NCI-H446 treated with DMSO at 0.1 percent for 48 hours (cell line): Measurements from ENCODE around the gene CPT1A.

ENCODE experiments used
- DNase-seq: peaks from one replicate; lab custom pipeline; 2025; lab: John Stamatoyannopoulos, UW

CPT1A gene

DNA sequence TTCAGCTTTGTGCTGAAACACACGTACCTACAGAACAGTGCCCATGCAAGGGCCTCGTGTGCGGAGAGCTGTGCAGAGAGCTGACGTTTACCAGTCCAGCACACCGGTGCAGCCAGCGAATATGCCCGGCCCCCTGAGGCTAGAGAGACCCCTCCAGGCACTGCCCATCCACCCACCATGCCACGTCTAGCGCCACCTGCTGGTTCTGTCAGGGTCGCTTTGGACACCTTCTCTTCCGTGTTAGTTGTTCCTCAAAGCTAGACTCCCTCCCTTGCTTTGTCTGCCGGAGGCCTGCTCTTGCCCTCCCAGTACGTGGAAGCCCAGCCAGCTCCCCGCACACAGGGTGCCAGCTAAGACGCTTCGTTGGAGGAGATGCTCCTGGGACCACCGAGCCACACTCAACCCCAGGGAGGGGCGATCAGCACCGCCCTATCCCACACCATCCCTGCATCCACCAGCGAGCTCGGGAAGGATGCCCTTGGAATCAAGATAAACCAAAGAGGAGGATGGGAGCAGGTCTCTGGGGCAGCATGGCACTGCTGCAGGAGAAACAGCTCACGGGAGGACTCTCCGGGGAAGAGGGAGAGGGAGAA, 43.4 kb downstream of the CPT1A start:
- no peak for DNase-seq

DNA sequence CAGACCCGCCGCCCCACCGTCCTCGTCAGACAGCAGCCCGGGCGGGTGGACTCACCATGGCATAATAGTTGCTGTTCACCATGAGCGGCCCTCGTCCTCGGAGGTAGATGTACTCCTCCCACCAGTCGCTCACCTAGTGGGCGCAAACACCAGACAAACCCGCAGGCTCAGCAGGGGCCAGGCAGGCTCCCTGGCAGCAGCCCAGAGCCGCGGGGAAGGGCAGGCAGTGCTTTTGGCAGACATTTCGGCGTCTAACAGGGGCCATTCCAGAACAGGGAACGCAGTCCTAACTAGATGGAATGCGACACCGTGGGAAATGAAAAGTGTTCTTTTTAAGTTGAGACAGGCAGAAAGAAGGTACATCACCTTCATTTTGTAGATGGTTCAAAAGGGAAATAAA, 44.9 kb downstream of the CPT1A start:
- no peak for DNase-seq

DNA sequence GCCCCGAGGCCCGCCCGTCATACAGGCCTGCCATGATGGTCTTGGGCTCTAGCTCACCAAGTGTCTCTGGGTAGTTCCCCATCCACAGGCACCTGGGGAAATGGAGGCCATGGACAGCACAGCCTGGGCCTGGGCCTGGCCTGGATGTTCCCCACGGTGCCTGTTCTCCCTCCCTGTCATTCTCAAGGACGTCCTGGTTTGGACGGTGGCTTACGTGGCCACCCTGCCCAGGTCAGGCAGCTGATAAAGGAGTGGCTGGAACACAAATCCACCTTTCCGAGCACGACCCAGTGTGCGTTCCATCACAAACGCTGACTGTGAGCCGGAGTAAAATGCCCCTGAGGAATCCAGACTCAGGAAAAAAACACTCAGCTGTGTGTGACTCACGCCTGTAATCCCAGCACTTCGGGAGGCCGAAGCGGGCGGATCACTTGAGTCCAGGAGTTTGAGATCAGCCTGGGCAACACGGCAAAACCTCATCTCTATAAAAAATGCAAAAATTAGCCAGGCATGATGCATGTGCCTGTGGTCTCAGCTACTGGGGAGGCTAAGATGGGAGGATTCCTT, 49.2 kb downstream of the CPT1A start:
- DNase-seq, result no peak

DNA sequence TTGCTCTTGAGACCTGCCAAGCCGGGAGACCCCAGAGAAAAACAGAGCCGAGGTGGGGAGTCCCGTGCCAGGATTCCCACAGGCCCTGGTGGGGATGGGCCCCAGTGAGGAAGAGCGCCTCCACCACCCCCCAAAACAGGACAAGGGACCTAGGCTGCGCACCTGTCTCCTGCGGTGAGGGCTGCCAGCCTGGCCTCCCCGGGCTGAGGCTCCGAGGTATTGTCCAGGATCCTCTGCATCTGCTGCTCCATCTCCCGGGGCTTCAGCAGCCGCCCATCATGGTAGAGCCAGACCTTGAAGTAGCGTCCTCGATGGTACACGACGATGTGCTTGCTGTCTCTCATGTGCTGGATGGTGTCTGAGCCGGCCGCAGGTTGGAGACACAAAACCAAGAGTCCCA, 57.1 kb downstream of the CPT1A start:
- no peak for DNase-seq

DNA sequence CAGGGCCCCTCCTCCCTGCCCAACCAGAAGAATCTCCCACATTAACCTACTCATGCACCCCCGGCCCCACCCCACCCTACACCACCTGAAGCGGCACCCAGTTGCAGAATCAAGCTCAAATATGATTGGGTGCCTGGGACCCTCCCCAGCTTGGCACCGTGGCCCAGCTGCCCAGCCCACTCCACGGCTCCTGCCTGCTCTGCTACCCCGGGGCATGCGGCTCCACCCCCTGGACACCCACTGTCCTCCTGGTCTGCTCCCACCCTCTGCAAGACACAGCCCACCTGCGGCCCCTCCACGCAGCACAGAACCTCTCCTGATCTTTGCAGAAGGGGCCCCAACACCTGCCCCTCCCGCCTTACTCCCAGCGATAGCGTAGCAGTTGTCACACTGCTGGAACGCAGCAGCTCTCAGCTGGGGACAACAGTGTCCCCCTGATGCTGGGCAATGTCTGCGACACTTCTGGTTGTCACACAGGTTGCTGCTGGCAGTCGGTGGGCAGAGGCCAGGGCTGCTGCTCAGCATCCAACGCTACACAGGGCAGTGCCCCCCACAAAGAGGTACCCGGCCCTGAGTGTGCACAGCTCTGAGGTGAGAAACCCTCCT, 58.4 kb downstream of the CPT1A start:
- DNase-seq, result no peak

DNA sequence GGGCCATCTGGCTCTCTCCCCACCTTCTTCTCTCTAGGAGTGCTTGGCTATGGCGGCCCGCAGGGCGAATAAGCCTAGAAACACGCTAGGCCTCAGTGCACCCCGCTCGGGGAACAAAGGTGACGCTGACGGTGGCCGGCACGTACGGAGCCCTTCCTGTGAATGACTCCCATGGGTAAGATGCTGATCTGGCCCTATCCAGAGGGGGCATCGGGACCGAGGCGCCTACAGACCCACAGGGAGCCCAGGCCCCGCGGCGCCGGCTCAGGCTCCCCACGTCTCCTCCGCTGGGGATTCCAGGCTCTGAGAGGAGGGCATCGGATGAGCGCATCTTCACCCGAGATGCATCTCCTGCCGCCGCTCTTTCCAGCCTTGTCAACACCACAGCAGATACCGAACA, 59.0 kb downstream of the CPT1A start:
- DNase-seq, result no peak

DNA sequence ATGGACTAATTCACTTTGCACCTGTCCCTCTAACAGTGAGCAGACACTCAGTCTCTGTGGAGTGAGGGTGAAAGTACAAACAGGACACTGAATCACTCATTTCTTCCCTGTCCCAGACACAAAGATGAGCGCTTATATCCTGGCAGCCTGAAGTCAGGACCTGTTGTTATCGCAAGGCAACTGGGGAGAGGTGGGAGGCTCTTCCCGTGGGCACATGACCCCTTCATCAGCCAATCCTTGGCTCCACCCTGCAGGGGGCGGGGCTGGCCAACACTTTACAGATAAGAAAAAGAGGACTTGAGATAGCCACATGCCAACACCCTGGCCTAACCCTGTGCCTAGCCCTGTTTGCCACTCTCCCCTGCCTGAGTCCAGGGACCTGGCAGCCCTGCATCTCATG, 60.9 kb downstream of the CPT1A start:
- DNase-seq, result no peak

DNA sequence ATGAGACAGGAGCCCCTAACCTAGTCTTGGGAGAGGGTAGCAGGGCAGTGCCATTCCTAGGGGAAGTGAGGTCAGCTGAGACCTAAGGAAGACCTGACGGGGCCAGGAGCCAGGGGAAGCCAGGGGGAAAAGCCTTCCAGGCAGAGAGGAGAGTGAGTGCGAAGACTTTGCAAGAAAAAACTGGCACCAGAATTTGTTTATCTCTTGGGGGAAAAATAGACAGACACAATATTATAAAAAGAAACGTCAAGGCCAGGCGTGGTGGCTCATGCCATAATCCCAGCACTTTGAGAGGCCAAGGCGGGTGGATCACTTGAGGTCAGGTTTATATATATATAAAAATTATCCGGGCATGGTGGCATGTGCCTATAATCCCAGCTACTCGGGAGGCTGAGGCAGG, 63.5 kb downstream of the CPT1A start:
- DNase-seq, result no peak

DNA sequence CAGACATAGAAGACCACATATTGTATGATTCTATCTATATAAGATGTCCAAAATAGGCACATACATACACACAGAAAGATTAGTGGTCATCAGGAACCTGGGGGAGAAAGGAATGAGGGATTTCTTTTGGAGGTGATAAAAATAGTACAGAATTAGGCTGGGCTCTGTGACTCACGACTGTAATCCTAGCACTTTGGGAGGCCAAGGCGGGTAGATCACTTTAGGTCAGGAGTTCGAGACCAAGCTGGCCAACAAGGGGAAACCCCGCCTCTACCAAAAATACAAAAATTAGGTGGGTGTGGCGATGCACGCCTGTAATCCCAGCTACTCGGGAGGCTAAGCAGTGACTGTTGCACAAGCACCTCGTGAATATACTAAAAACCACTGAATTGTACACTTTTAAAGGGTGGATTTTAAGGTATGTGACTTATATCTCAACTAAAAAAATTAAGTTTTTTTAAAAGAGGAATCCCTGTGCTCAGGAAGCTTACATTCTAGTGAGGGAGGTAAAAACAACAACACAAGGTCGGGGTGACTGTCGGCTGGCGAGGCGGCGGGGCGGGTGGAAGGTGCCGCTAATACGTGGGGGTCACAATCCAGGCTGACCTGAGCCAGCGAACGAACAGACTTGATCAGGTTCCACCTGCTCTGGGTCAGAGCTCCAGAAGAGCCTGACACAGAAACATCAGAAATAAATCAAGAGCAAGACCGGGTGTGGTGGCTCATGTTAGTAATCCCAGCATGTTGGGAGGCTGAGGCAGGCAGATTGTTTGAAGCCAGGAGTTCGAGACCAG, 65.1 kb downstream of the CPT1A start:
- DNase-seq, result no peak

DNA sequence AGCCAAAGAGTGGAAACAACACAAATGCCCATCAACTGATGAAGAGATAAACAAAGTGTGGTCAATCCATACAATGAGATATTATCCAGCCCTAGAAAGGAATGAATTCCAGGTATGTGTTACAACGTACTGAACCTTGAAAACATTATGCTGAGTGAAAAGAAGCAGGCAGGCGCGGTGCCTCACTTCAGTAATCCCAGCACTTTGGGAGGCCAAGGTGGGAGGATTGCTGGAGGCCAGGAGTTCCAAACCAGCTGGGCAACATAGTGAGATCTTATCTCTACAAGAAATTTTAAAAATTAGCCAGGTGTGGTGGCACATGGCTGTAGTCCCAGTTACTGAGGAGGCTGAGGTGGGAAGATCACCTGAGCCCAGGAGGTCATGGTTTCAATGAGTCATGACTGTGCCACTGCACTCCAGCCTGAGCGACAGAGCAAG, 65.7 kb downstream of the CPT1A start:
- DNase-seq, result no peak

DNA sequence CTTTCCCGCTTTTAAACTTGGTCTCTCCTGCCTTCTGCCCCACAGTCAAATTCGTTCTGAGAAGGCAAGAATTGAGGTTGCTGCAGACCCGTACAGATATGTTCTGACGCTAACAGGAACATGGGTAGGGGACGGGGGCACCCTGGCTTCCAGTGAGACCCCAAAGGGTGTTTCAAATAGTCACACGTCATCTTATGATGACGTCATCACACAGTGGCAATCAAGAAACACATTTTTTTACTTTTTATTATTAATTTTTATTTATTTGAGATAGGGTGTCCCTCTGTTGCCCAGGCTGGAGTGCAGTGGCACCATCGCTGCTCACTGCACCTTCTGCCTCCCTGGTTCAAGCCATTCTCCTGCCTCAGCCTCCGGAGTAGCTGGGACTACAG, 67.5 kb downstream of the CPT1A start:
- DNase-seq, result no peak

DNA sequence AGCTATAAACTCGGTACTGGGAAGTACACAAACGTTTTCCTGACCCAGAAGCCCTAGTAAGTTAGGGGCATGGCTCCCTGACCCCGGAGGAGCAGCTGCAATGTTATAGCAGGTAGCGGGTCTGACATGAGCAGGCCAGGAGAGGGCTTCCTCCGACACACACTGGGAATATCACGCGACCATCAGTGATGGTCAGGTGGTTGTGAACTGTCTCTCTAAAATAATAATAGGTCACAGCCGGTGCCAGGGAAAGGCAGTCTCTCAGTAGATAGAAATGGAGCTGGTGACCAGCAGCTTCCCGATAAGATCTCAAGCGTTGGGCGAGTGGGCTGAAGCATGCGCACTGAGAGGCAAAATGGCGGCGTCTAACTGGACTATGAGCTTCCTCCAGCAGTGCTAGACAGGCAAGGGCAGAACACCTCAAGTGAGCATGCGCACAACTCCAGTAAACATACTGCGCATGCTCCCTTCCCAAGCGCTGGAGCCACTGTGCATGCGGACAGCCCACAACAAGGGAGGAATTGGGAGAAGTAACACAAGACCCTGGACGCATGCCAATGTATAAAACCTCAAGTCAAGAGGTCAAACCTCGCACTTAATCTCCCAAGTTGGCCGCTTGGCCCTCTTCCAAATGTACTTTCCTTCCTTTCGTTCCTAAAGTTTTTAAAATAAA, 68.1 kb downstream of the CPT1A start:
- no peak for DNase-seq

DNA sequence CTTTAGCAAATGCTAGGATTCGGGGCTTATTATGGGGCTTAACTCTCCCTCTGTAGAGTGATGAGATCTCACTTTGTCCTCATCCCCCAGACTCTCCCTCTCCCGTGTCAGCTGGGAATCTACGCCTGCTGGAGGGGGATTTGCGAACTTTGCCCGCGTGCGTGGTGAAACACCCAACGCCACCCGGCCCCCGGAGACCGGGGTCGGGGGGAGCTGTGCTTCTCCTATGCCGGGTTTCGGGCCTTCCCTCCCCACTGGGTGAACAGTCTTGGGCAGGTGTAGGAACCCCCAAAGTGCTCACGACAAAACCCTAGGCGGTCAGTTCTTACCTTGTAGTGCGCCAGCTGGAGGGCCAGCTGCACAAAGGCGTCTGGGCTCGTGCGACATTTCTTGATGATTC, 68.8 kb downstream of the CPT1A start:
- DNase-seq, result no peak

DNA sequence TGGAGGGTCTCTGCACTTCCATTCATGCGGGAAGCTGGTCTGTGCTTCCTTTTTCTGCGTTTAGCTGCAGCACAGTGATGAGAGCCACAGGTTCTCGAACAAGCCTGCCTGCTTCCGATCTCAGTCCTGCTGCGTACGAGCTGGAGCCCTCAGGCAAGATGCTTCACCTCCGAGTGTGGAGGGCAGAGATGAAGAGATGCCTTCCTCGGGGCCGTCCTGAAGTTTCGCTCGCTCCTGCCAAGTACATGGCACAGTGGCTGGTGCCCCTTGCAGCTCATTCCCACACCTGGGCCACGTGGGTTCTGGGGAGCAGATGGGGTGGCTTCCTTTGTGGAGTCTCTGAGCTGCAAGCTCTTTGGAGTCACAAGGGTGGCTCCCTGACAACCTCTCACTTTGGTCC, 70.9 kb downstream of the CPT1A start:
- no peak for DNase-seq

DNA sequence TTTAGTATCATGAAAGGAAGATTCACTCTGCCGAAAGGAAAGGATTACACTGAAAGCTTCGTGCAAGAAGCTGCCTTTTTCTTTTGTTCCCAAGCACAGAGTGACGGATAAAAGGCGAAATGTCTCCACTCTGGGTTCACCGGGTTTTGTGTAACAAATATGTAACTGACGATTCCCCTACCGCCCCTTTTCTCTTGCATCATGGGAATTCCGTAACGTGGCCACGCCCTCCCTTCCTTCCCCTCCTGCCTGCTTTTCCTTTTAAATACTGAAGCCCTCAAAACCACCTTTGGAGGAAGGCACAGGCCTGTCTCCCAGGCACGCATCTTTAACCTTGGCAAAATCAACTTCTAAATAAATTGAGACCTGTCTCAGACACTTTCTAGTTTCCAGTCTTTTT, 74.0 kb downstream of the CPT1A start:
- DNase-seq, result no peak

DNA sequence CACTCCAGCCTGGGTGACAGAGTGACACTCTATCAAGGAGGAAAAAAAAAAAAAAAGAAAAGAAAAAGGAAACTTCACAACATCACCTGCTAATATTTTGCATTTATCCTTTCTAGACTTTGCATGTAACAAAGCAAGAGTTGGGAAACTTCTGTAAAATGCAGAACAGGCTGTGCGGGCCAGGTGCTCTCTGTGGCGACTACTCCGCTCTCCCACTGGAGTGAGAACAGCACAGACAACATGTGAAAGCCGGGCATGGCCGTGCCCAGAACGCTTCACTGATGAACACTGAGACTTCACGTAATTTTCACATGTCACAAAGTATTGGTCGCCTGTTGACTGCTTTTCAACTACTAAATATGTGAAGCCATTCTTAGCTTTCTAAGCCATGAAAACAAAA, 74.9 kb downstream of the CPT1A start:
- no peak for DNase-seq

DNA sequence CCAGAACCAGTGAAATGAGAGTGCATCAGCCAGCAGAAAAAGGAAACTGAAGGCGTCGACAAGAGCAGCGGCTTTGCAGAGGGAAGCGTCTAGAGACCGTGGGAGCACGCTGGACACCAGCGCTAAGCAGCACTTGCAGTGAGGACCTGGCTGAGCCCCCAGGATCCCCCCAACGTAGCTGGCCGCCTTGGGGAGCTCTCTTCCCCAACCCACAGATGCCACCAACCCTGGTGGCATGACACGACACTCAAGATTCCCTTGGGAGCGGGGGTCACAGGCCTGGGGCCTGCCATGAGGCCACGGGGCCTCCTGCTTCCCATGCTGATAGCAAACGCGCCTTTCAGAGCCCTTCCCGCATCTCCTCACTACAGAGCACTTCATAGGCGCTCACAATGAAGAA, 77.0 kb downstream of the CPT1A start:
- no peak for DNase-seq

DNA sequence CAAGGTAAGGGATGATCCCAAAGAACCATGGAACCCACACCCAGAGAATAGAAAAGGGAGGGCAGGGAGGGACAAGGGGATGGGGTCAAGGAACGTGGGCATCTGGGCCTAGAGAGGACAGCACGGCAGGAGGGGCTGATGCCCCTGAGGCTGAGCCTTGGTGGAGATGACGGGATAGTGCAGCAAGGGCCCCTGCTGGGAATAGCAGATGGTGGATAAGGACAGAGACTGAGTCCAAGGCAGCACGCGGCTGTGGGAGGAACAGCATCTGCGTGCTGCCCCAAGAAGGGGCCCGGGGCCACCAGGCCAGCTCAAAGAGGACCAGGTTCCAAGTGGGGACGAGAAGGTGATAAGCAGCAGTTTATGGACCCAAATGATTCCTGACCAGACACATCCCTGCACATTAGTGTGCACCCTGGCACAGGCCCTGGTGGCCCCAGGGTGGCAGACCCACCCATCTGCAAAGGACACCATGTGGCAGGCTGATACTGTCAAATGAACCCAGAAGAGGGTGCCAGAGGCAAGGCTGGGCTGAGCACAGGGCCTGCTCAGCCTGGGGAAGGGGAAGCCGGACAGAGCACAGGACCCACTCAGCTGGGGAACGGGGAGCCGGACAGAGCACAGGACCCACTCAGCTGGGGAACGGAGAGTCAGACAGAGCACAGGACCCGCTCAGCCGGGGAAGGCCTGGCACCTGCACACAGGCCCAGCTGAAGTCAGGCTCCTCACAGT, 77.6 kb downstream of the CPT1A start:
- DNase-seq, result no peak

DNA sequence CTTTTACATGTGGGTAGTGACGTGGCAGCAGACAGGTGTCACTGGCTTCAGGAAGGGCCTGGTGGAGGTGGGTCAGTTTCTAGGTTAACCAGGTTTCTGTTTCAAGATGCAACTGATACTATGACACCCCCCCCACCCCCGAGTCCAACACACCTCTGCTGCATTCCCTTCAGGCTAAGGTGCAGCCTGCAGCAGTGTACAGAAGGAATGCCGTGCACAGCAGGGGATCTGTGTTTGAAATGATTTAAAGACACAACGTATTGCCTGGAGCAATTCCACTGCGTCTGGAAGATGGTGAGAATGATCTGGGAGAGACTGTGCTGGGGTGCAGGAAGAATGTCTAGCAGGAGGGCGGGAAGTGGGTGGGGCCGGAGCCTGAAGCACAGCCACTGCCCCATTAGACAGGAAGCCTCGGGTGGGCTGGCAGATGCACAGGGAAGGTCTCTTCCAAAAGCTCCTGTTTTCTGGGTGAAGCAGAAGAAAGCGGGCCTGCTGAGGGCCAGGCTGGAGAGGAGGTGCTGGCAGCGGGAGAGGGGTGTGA, 78.5 kb downstream of the CPT1A start:
- no peak for DNase-seq

DNA sequence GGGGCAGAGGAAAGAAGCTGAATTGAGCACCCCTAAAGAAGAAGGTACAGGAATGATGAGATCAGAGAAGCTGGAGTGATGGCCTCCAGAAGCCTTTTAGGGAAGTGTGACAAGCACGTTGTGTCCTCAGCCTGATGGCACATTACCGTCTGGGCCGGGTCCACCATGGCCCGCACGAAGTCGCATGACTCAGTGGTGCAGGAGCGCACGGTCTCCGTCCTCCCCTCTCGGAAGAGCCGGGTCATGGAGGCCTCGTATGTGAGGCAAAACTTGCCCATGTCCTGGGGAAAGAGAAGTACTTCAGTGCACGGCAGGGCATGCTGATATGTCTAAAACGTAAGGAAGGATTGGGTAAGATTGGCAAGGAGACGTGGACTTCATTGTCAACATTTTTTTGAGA, 79.2 kb downstream of the CPT1A start:
- DNase-seq, result no peak

DNA sequence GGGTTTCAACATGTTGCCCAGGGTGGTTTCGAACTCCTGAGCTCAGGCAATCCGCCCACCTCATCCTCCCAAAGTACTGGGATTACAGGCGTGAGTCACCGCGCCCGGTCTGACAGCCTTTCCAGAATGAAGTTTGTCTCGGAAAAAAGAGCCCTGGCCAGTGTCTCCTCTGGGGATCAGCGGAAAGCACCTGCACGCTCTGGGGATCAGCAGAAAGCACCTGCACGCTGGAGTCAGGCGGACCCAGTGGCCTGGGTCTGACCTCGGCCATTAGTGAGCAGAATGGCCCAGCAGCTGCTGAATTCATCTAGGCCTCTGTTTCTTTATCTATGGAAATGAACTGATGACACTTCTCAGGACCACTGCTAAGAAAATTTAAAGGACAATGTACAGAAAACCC, 79.9 kb downstream of the CPT1A start:
- no peak for DNase-seq

DNA sequence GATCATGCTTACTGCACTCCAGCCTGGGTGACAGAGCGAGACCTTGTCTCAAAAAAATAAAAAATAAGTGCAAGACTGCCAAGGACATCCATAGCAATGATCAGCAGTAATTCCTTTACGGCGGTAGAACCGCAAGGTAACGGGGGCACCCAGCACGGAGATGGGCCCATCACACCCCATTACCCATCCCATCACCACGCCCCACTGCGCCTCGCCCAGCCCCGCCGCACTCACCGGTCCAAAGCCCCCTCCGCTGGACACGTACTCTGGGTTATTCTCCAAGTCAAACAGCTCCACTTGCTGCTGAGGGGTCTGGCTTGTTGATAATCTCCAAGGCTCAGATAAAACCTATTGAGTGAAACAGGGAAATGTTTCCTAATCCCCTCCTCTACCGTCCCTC, 81.7 kb downstream of the CPT1A start:
- DNase-seq, result no peak
